Adrenal gland (tissue), 5 donors: ENCODE measurements around the gene STARD3NL.

Experiments
- CTCF ChIP-seq, 6 experiments: fragments of 450-650 bp in 4 of 6; fragments of 200-600 bp in 2 of 6; sonication (generic) in 1 of 6; IDR thresholded peaks; 1 replicate in 5 of 6; 2 replicates in 1 of 6; pipeline versions ENCODE4 v1.5.1 to v1.8.0; 2016 to 2021; ENCODE audit warnings: antibody characterized with exemption in 6 of 6, mild to moderate bottlenecking in 2 of 6, moderate library complexity in 1 of 6
- POLR2A ChIP-seq, 2 donors: fragments of 450-650 bp; IDR thresholded peaks; one replicate each; pipeline ENCODE4 v1.6.1; 2017; ENCODE audit warnings: antibody characterized with exemption in 2 of 2, mild to moderate bottlenecking in 2 of 2, moderate library complexity in 1 of 2
- donor health status: DM: no; HTN: no; CAD: no.

- TF ChIP-seq CTCF (IDR thresholded peaks at IDR 0.05) (no peak), POLR2A (IDR thresholded peaks at IDR 0.05) (no peak)
Measured at GRCh38 chr7:38206071-38206470, 28.0 kb downstream of the STARD3NL start.
